Measurements from ENCODE around the gene PRPF19. TPM values are rescaled to one million over a fixed set of nuclear protein-coding genes. Genes with fewer than 3 reads are reported as not detected.

The PRPF19 gene
- total and polyA plus RNA-seq, 2 of the 8 experiments (the other 6 are each of a cell fraction or from before 2014, with no cell fraction given): 107 to 141 TPM

- ChIA-PET CTCF (ENCODE audit: partially characterized antibody) (interaction anchor here (1.0 to 3.4 kb wide), 8 partner anchors 10 to 36 kb away, joined by 3 to 20 read pairs (median 3); no protein-coding TSS in a partner anchor), POLR2A (ENCODE audit: partially characterized antibody) (interaction anchor here (1.0 to 2.1 kb wide), 3 partner anchors 8 to 27 kb away, joined by 4 to 5 read pairs (median 4); no protein-coding TSS in a partner anchor)
- no peak overlapping the region for H3K4me3 ChIP-seq (ENCODE audit: extremely low read depth in 1 of 4, insufficient read depth in 2 of 4, low read depth in 3 of 4, low read length in 4 of 4)
- no peak overlapping the region for H2AFZ ChIP-seq (ENCODE audit: low read length)
- no peaks in the 10 kb centered on the region for H3K79me1 ChIP-seq (ENCODE audit: low read depth, low read length)
- no peaks in the 10 kb centered on the region for H3K79me2 ChIP-seq (ENCODE audit: control insufficient read depth in 1 of 2, insufficient read depth in 2 of 2, low read length in 2 of 2)
- H2BK5ac ChIP-seq (ENCODE audit: low read depth, low read length): no peak overlapping the region
- no peak overlapping the region for H2BK20ac ChIP-seq (ENCODE audit: low read length)
- H2BK12ac ChIP-seq (ENCODE audit: low read depth, low read length): no peak overlapping the region
- H2BK15ac ChIP-seq (ENCODE audit: low read length): no peak overlapping the region
- no peak overlapping the region for H4K91ac ChIP-seq (replicated peaks; ENCODE audit: insufficient read length, low read length)
- peak overlapping the region in 1 of 4 experiments; percentile 27; a peak in 1 of 7 replicates for H3K9ac ChIP-seq (replicated peaks in 1 of 4; ENCODE audit: extremely low read depth in 1 of 4, low read depth in 3 of 4, low read length in 3 of 4)
- no peak for FAIRE-seq
- peaks cover 10 to 58% (median 27%) of the 10 kb centered on the region in 4 experiments; a peak in 7 of 8 replicates for H3K36me3 ChIP-seq (ENCODE audit: control insufficient read depth in 2 of 4, insufficient read depth in 4 of 4, low read length in 3 of 4)
- H3K4ac ChIP-seq (replicated peaks; ENCODE audit: insufficient read length, low read depth, low read length): no peak overlapping the region
- no peak for DNase-seq (ENCODE audit: low read depth in 1 of 2, low spot score in 2 of 2)
- peaks cover 3 to 9% of the 10 kb centered on the region in 2 experiments for H4K20me1 ChIP-seq (replicated peaks in 1 of 2; ENCODE audit: control insufficient read depth in 1 of 2, insufficient read depth in 2 of 2, low read length in 2 of 2)
- no peak overlapping the region for H2BK120ac ChIP-seq (replicated peaks; ENCODE audit: low read depth, low read length)
- TF ChIP-seq EP300 (IDR thresholded peaks at IDR 0.05; ENCODE audit: borderline replicate concordance in 1 of 2, low read depth in 2 of 2, low read length in 2 of 2) (no peak), MAX (IDR thresholded peaks at IDR 0.05) (no peak), HDAC6 (IDR thresholded peaks at IDR 0.05; ENCODE audit: low read depth, low read length) (no peak), SAP30 (IDR thresholded peaks at IDR 0.05; ENCODE audit: insufficient read depth, insufficient replicate concordance, low read length) (no peak), GTF2F1 (IDR thresholded peaks at IDR 0.05; ENCODE audit: borderline replicate concordance, low read depth, low read length) (no peak), TEAD4 (IDR thresholded peaks at IDR 0.05; ENCODE audit: low read depth, low read length) (0 out of 2 replicates have a peak, but pooled peaks have one; percentile 40), SP1 (IDR thresholded peaks at IDR 0.05; ENCODE audit: low read depth, low read length) (no peak)
- no peak overlapping the region for H3K23ac ChIP-seq (ENCODE audit: insufficient read length)
- peak overlapping the region; percentile 44 for H4K5ac ChIP-seq (ENCODE audit: insufficient read length, low read depth, low read length)
- peak overlapping the region; percentile 25; the same call in 1 of the 2 replicates for H4K8ac ChIP-seq (ENCODE audit: extremely low read depth, insufficient read depth, low read length)
- H3K9me3 ChIP-seq (ENCODE audit: insufficient read depth in 2 of 2, low read depth in 1 of 2, low read length in 1 of 2): no peaks in the 10 kb centered on the region
- 82% methylated on average over 5 of the region's 5 CpGs; no CpG with 5 or more reads in 1 of the 2 experiments for WGBS, 2 experiments (ENCODE audit: extremely low coverage in 1 of 2, insufficient coverage in 1 of 2, insufficient read length in 1 of 2, insufficient replicate concordance in 2 of 2, low coverage in 1 of 2, low lambda C conversion rate in 2 of 2, missing lambda C conversion rate in 1 of 2)
- H3K27ac ChIP-seq (ENCODE audit: low read depth, low read length): 0 out of 2 replicates have a peak overlapping the region, but pooled peaks have one; percentile 38
- H2AK5ac ChIP-seq (ENCODE audit: low read depth, low read length): no peak overlapping the region
- H3K4me1 ChIP-seq (replicated peaks in 1 of 4; ENCODE audit: control insufficient read depth in 3 of 4, insufficient read depth in 4 of 4, low read length in 3 of 4): peaks cover 0 to 3% (median 1%) of the 10 kb centered on the region in 4 experiments; a peak in 4 of 7 replicates
- no peak overlapping the region for H3K14ac ChIP-seq (ENCODE audit: insufficient read length)
- no peak overlapping the region for H3K18ac ChIP-seq (ENCODE audit: extremely low read depth, low read length)
- no peaks in the 10 kb centered on the region for H3K27me3 ChIP-seq (replicated peaks in 1 of 4; ENCODE audit: control insufficient read depth in 3 of 4, extremely low read depth in 1 of 4, insufficient read depth in 3 of 4, low read length in 3 of 4)
- H3K23me2 ChIP-seq (ENCODE audit: low read depth, low read length): no peaks in the 10 kb centered on the region
- H3K56ac ChIP-seq (replicated peaks; ENCODE audit: insufficient read length, low read depth, low read length): no peak overlapping the region
- H3K4me2 ChIP-seq (ENCODE audit: insufficient read depth in 1 of 2, low read depth in 2 of 2, low read length in 2 of 2): no peak overlapping the region
Measured at GRCh38 chr11:60932605-60933356, 26.4 kb upstream of the PRPF19 start.
